ENCODE results near the gene NPAS4.

NPAS4 gene

DNA sequence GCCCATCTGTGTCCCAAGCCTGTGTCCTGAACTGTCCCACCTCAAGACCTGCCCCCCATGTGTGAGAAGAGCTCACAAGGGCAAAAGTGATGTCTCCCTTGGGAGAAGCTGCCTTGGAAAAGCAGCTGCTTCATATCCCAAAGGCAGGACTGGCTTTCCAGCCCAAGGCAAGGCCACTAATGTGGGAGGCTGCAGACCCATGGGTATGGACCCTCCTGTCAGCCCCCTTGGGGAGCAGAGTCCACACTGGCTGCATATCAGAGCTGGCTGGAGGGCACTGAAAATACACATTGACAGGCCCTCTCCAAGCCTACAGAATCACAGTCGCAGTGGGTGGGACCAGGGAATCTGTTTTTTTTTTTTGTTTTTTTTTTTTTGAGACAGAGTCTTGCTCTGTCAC is 48.6 kb downstream of the NPAS4 start:
- Mint-ChIP-seq H3K27me3 (no peaks in the 10 kb centered on the region), H3K4me3 (no peak overlapping the region)
- intact Hi-C loops (cut with micrococcal nuclease) = no loop called here

DNA sequence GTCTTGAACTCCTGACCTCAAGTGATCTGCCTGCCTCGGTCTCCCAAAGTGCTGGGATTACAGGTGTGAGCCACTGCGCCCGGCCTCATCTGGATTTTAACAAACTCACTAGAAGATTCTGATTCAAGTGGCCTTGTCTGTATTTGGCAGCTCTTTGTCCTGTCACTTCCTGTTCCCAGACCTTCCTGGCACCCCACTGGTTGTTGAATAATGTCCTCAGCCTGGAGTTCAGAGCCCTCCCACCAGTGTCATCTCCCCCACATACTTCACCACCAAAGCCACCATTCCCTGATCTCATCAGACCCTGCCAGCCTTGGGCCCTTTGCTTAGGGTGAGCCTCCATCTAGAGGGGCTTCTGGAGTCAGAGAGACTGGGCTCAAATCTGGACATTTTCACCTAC is 49.2 kb downstream of the NPAS4 start:
- Mint-ChIP-seq H3K36me3 (ENCODE audit: low read depth) (peaks cover 55% of the 10 kb centered on the region), H3K4me3 (no peak overlapping the region), H3K27me3 (no peaks in the 10 kb centered on the region), H3K27ac (no peak overlapping the region), H3K9me3 (no peaks in the 10 kb centered on the region), H3K4me1 (ENCODE audit: low read depth) (peaks cover 32% of the 10 kb centered on the region)
- intact Hi-C loops (cut with micrococcal nuclease) = no loop called here

More for the DNA sequence above, 48.6 kb downstream of the NPAS4 start:
- Mint-ChIP-seq H3K4me1 (ENCODE audit: low read depth) (peaks cover 32% of the 10 kb centered on the region), H3K9me3 (no peaks in the 10 kb centered on the region), H3K27ac (no peak overlapping the region), H3K36me3 (ENCODE audit: low read depth) (peaks cover 50% of the 10 kb centered on the region)

DNA sequence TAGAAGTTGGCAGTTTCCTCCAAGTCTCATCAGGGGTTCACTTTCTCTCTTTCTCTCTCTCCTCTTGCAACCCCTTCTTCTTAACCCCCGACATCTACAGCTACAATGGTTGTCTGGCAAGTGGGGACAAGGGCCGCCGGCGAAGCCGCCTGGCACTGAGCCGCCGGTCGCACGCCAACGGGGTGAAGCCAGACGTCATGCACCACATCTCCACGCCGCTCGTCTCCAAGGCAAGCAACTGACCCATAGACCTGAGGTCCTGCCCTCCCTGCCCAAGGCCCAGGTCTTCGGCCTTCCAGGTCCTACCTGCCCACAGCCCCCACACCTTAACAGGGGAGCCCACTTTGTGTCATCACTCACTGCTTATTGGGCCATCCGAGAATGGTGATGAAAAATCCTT is 50.3 kb downstream of the NPAS4 start:
- intact Hi-C loops (cut with micrococcal nuclease) = no loop called here

DNA sequence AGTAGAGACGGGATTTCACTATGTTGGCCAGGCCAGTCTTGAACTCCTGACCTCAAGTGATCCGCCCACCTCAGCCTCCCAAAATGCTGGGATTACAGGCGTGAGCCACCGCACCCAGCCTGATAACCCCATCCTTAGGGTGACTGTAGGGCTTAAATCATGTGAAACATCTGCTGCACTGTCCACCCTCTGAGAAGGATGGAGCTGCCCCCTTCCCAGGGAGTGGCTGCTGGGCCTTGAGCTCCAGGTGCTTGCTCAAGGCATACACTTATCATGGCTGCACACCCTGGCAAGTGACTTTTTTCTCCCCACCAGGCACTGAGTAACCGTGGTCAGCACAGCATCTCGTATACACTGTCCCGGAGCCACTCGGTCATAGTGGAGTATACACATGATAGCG is 51.2 kb downstream of the NPAS4 start:
- no peak overlapping the region for H3K4me3 Mint-ChIP-seq
- H3K9me3 Mint-ChIP-seq = no peaks in the 10 kb centered on the region
- intact Hi-C loops (cut with micrococcal nuclease) = no loop called here
- peaks cover 76% of the 10 kb centered on the region for H3K36me3 Mint-ChIP-seq (ENCODE audit: low read depth)
- peaks cover 30% of the 10 kb centered on the region for H3K4me1 Mint-ChIP-seq (ENCODE audit: low read depth)
- H3K27ac Mint-ChIP-seq = no peak overlapping the region
- H3K27me3 Mint-ChIP-seq = no peaks in the 10 kb centered on the region

More for the DNA sequence above, 50.3 kb downstream of the NPAS4 start:
- Mint-ChIP-seq H3K4me1 (ENCODE audit: low read depth) (peaks cover 28% of the 10 kb centered on the region), H3K4me3 (no peak overlapping the region), H3K36me3 (ENCODE audit: low read depth) (peaks cover 67% of the 10 kb centered on the region), H3K9me3 (no peaks in the 10 kb centered on the region), H3K27me3 (no peaks in the 10 kb centered on the region), H3K27ac (no peak overlapping the region)

DNA sequence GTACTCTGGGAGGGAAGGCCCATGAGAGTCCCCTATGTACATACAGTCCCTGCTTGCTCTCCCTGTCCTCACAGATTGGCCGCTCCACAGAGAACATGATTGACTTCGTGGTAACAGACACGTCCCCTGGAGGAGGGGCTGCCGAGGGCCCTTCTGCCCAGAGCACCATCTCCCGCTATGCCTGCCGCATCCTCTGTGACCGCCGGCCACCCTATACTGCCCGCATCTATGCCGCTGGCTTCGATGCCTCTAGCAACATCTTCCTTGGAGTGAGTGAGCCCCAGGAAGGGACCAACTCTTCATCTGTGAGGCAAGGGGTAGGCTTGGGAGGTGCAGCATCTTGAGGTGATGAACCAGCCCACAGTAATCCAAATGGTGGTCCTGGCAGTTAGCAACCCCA is 52.3 kb downstream of the NPAS4 start:
- H3K9me3 Mint-ChIP-seq = no peaks in the 10 kb centered on the region
- H3K4me1 Mint-ChIP-seq (ENCODE audit: low read depth) = peaks cover 27% of the 10 kb centered on the region
- no peak overlapping the region for H3K4me3 Mint-ChIP-seq
- no peaks in the 10 kb centered on the region for H3K27me3 Mint-ChIP-seq
- H3K36me3 Mint-ChIP-seq (ENCODE audit: low read depth) = peaks cover 85% of the 10 kb centered on the region
- intact Hi-C loops (cut with micrococcal nuclease) = no loop called here
- no peak overlapping the region for H3K27ac Mint-ChIP-seq

DNA sequence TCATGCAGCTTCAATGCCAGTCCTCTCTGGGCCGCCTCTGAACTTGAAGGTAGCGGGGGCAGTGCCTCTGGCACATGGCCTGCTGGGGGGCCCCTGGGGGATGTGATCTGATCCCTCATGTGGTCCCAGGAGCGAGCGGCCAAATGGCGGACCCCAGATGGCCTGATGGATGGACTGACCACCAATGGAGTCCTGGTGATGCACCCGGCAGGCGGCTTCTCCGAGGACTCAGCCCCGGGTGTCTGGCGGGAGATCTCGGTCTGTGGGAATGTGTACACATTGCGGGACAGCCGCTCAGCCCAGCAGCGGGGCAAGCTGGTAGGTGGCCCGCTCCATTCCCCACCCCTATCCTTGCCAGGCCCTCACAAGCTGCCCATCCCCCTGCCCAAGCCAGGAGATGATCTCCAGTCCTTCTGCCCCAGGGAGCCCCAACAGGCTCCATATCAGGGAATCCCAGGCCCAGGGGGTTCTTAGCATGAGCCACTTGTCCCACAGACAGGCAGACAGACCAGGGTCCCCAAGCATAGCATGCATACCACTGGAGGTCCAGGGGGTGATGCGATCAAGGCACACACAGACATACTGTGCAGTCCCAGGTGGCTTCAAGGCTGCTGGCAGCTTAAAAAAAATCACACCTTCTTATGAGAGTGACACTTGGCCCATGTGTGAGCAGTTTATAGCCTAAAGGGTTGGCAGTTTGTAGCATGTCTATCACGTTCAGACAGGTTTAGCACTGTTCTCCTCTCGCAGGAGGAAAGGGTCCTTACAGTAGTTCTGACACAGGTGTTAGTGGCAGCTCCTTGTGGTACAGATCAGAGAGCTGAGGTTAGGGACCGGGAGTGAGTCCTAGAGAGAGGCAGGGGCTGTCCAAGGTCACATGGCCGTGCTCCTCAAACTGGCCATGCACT is 53.0 kb downstream of the NPAS4 start:
- Mint-ChIP-seq H3K36me3 (ENCODE audit: low read depth) (peaks cover 81% of the 10 kb centered on the region), H3K27ac (no peak overlapping the region), H3K4me1 (ENCODE audit: low read depth) (peaks cover 28% of the 10 kb centered on the region), H3K4me3 (no peak overlapping the region), H3K27me3 (no peaks in the 10 kb centered on the region), H3K9me3 (no peaks in the 10 kb centered on the region)
- intact Hi-C loops (cut with micrococcal nuclease) = no loop called here

DNA sequence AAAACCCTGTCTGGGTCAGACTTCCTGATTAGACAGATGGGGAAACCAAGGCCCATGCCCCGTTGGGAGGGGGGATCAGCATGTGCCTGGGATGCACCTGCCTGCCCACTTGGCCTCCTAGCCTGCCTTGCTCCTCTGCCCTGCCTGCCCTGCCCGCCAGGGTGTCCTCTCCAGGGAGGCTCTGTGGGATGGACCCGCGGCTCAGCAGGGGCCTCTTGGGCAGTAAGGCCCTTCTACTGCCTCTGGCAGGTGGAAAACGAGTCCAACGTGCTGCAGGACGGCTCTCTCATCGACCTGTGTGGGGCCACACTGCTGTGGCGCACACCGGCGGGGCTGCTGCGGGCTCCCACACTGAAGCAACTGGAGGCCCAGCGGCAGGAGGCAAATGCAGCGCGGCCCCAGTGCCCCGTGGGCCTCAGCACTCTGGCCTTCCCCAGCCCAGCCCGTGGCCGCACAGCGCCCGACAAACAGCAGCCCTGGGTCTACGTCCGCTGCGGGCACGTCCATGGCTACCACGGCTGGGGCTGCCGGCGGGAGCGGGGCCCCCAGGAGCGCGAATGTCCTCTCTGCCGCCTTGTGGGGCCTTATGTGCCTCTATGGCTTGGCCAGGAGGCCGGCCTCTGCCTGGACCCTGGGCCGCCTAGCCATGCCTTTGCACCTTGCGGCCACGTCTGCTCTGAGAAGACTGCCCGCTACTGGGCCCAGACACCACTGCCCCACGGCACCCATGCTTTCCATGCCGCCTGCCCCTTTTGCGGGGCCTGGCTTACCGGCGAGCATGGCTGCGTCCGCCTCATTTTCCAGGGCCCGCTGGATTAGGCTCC is 54.7 kb downstream of the NPAS4 start:
- Mint-ChIP-seq H3K4me3 (no peak overlapping the region), H3K36me3 (ENCODE audit: low read depth) (peaks cover 79% of the 10 kb centered on the region), H3K27me3 (no peaks in the 10 kb centered on the region), H3K9me3 (no peaks in the 10 kb centered on the region), H3K27ac (no peak overlapping the region), H3K4me1 (ENCODE audit: low read depth) (peaks cover 31% of the 10 kb centered on the region)
- intact Hi-C loops (cut with micrococcal nuclease) = no loop called here
